Esophagus squamous epithelium (tissue), 5 donors: ENCODE measurements around the gene KRTAP10-11. TPM values are rescaled to one million over a fixed set of nuclear protein-coding genes. Genes with fewer than 3 reads are reported as not detected.

Experiments used
- DNase-seq: peaks from one replicate; lab custom pipeline; 2025; lab: John Stamatoyannopoulos, UW
- H3K27ac ChIP-seq, 4 donors: fragments of 200-600 bp; sonication (generic); one replicate each; pipeline ENCODE4 v1.5.1; 2016 to 2019; ENCODE audit warnings: mild to moderate bottlenecking in 1 of 4
- H3K27me3 ChIP-seq, 4 donors: fragments of 200-600 bp; sonication (generic); 1 replicate in 3 of 4; 2 replicates in 1 of 4; pipeline versions ENCODE4 v1.5.1 to v1.6.0; 2017 to 2021; ENCODE audit warnings: antibody characterized with exemption in 1 of 4
- H3K36me3 ChIP-seq, 3 donors: fragments of 200-600 bp; sonication (generic); one replicate each; pipeline ENCODE4 v1.5.1; 2016 to 2019
- H3K4me1 ChIP-seq, 3 donors: fragments of 200-600 bp; sonication (generic); one replicate each; pipeline ENCODE4 v1.5.1; 2017 to 2019
- H3K4me3 ChIP-seq, 4 donors: fragments of 200-600 bp; sonication (generic); 1 replicate in 3 of 4; 2 replicates in 1 of 4; pipeline ENCODE4 v1.5.1; 2016 to 2019; ENCODE audit warnings: mild to moderate bottlenecking in 2 of 4, moderate library complexity in 1 of 4
- H3K9me3 ChIP-seq, 3 donors: fragments of 200-600 bp; sonication (generic); one replicate each; pipeline ENCODE4 v1.5.1; 2016 to 2019
- CTCF ChIP-seq, 6 experiments: fragments of 450-650 bp in 4 of 6; fragments of 200-600 bp in 2 of 6; sonication (generic) in 2 of 6; IDR thresholded peaks; one replicate each; pipeline ENCODE4 v1.5.1; 2016 to 2019; ENCODE audit warnings: antibody characterized with exemption in 6 of 6, mild to moderate bottlenecking in 4 of 6, moderate library complexity in 4 of 6
- POLR2A ChIP-seq, 4 donors: fragments of 450-650 bp; IDR thresholded peaks; one replicate each; pipeline ENCODE4 v1.6.1; 2017; ENCODE audit warnings: antibody characterized with exemption in 4 of 4, mild to moderate bottlenecking in 4 of 4, moderate library complexity in 3 of 4
- WGBS, 2 donors: methylation state at CpG; one replicate each; pipeline ENCODE4 v1.1.5; 2018; 5-methylcytosine and 5-hydroxymethylcytosine counted together
- intact Hi-C: fragments of 100-400 bp; cut with DNase I; formaldehyde crosslinking; loops from one replicate; pipeline ENCODE4 v1.15.0; 2022
- total RNA-seq, 4 donors: library from RNA; depleted of rRNA; stranded (reverse); fragments of >200 nt; gene quantifications; one replicate each; pipeline ENCODE4 v1.1.0, GENCODE V29; 2016
- donor health status: DM: yes; HTN: yes; CAD: no.

The KRTAP10-11 gene
- total RNA-seq, 4 donors from 2014 or later: not detected

DNA sequence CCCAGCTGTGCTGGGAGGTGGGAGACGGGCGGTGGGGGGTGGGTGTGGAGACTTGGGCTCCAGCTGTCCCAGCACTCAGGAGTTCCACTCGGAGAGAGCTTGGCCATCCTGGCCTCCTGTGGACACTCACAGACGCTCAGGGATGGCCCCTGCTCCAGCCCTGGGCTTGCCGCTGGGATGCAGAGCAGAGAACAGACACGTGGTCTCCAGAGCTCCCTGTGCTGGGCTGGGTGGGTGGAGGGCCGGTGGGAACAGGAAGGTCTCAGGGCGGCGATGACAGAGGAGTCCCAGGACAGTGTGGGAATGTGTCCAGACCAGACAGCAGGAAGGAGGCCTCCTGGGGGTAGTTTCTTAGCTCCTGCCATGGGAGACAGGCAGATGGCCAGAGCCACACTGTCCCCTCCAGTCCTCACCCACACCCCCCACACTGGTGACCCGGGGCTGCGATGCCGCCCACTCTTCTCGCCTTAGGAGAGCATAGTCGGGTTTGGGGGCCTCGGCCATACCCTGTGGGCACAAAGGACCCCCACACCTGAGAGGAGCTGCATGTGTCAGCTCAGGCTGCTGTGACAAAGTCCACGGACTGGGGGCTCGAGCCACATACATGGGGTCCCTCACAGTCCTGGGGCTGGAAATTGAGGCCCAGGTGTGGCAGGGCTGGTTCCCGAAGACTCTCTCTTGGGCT, 17.4 kb upstream of the KRTAP10-11 start:
- Histone ChIP-seq H3K4me1 (no peaks in the 10 kb centered on the region), H3K4me3 (no peak overlapping the region), H3K36me3 (no peaks in the 10 kb centered on the region), H3K9me3 (peaks cover 0 to 35% (median 7%) of the 10 kb centered on the region in 3 donors), H3K27ac (no peak overlapping the region), H3K27me3 (peaks cover 0 to 31% (median 0%) of the 10 kb centered on the region in 4 donors)
- DNase-seq: no peak
- intact Hi-C loops: no loop called here
- 79 to 85% methylated on average over 2 to 12 of the region's 18 CpGs for WGBS, 2 donors
- TF ChIP-seq POLR2A (IDR thresholded peaks at IDR 0.05) (no peak), CTCF (IDR thresholded peaks at IDR 0.05) (no peak)

- H3K9me3 ChIP-seq: peaks cover 0 to 26% (median 7%) of the 10 kb centered on the region in 3 donors
- H3K36me3 ChIP-seq: no peaks in the 10 kb centered on the region
- H3K4me3 ChIP-seq: no peak overlapping the region
- no peak overlapping the region for H3K27ac ChIP-seq
- peaks cover 0 to 42% (median 0%) of the 10 kb centered on the region in 4 donors for H3K27me3 ChIP-seq
- WGBS, 2 donors: 54 to 68% methylated on average over 2 of the region's 2 CpGs
- H3K4me1 ChIP-seq: no peaks in the 10 kb centered on the region
- intact Hi-C loops: no loop called here
- DNase-seq: no peak
- TF ChIP-seq POLR2A (IDR thresholded peaks at IDR 0.05) (no peak), CTCF (IDR thresholded peaks at IDR 0.05) (no peak)
Observed at GRCh38 chr21:44630440-44630839, 15.8 kb upstream of the KRTAP10-11 start.

- H3K27me3 ChIP-seq: peaks cover 0 to 39% (median 0%) of the 10 kb centered on the region in 4 donors
- intact Hi-C loops: no loop called here
- no peak for DNase-seq
- H3K4me3 ChIP-seq: no peak overlapping the region
- H3K27ac ChIP-seq: no peak overlapping the region
- no peaks in the 10 kb centered on the region for H3K36me3 ChIP-seq
- H3K9me3 ChIP-seq: peaks cover 0 to 26% (median 7%) of the 10 kb centered on the region in 3 donors
- H3K4me1 ChIP-seq: no peaks in the 10 kb centered on the region
- 81 to 91% methylated on average over 1 of the region's 1 CpG for WGBS, 2 donors
- TF ChIP-seq POLR2A (IDR thresholded peaks at IDR 0.05) (no peak), CTCF (IDR thresholded peaks at IDR 0.05) (no peak)
Observed at GRCh38 chr21:44632067-44632466, 14.1 kb upstream of the KRTAP10-11 start.

DNA sequence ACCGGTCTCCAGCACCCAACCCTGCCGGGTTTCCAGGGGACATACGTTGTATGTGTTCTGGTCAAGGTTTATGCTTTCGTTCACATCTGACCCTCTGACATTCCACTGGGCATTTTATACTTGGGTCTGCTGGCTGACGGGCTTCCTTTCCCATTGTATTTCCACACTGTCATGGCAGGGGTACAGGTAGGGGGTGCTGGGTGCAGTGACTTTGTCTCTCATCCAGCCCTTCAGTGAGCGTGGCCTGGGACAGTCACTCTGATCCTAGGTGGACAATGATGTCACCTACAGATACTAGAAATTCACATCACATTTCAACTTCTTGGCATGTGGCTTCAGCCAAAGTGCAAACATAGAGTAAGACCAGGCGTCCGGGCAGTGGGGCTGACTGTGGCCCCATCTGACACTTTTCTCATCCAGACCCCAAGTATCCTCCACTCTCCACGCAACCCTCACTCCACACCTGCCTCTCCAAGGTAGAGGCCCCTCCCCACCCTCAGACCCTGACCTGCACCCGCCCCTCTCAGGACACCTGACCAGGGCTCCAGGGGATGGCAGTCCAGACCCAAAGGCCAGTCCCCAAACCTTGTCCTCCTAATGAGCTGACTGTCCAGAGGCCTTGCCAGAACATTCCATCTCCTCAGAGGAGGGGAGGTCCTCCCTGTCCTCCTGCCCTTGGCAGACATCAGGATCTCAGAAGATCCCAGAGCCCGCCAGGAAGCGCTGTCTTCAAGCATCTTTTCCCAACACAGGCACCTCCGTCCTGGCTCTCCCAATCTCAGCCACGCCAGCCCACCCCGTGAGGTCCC, 9.8 kb upstream of the KRTAP10-11 start:
- H3K9me3 ChIP-seq: peaks cover 0 to 19% (median 7%) of the 10 kb centered on the region in 3 donors
- no peak overlapping the region for H3K4me3 ChIP-seq
- intact Hi-C loops: no loop called here

More for the DNA sequence above, 9.8 kb upstream of the KRTAP10-11 start:
- Histone ChIP-seq H3K27ac (no peak overlapping the region), H3K27me3 (peaks cover 0 to 61% (median 0%) of the 10 kb centered on the region in 4 donors), H3K4me1 (no peaks in the 10 kb centered on the region), H3K36me3 (no peaks in the 10 kb centered on the region)
- DNase-seq: no peak
- TF ChIP-seq CTCF (IDR thresholded peaks at IDR 0.05): no peak
- TF ChIP-seq POLR2A (IDR thresholded peaks at IDR 0.05): no peak
- WGBS, 2 donors: 75 to 88% methylated on average over 7 to 8 of the region's 15 CpGs
